IMR-90 (cell line): ENCODE results near the gene CDC42EP1. TPM values are rescaled to one million over a fixed set of nuclear protein-coding genes. Genes with fewer than 3 reads are reported as not detected.
A peak's percentile ranks its signal among the peaks of the same experiment; 100 is the strongest.

Experiments used
- ATAC-seq: fragments of 200-7000 bp; cut with Tn5 transposase; 2 replicates; pipeline ENCODE4 v1.9.1; 2020; ENCODE audit warnings: low read depth, mild to moderate bottlenecking, moderate library complexity
- BruUV-seq: library from RNA; stranded (reverse); fragments of 400-500 nt; replicated peaks from 2 replicates; lab custom pipeline; 2021; lab: Mats Ljungman, UMichigan
- CTCF ChIA-PET: fragments of 300-600 bp; formaldehyde crosslinking; extraction: SDS; loops from one replicate; lab custom pipeline; 2021; ENCODE audit warnings: antibody characterized with exemption; lab: Yijun Ruan, JAX
- POLR2A ChIA-PET: fragments of 300-600 bp; sonication (Branson Sonifier 250); formaldehyde crosslinking; loops from one replicate; lab custom pipeline; 2022; ENCODE audit warnings: antibody characterized with exemption; ENCODE audit not compliant: unreplicated experiment; lab: Charles Lee
- DNase-seq: peaks from one replicate; pipeline ENCODE4 v3.0.0; 2013
- H2AFZ ChIP-seq: replicated peaks from 2 replicates; pipeline ENCODE3; 2013; ENCODE audit warnings: low read length, mild to moderate bottlenecking; ENCODE audit not compliant: poor library complexity
- H2AK5ac ChIP-seq: 2 replicates; pipeline ENCODE4 v1.6.1; 2013; ENCODE audit warnings: low read depth, low read length, inconsistent platforms
- H2AK9ac ChIP-seq: replicated peaks from 2 replicates; pipeline ENCODE3; 2013; ENCODE audit warnings: mild to moderate bottlenecking, low read depth, low read length, moderate library complexity; ENCODE audit not compliant: poor library complexity
- H2BK120ac ChIP-seq: 2 replicates; pipeline ENCODE4 v1.6.1; 2013; ENCODE audit warnings: low read depth, low read length, inconsistent platforms
- H2BK15ac ChIP-seq: 3 replicates; pipeline ENCODE4 v1.6.1; 2013; ENCODE audit warnings: low read depth, low read length, inconsistent platforms
- H2BK20ac ChIP-seq: 2 replicates; pipeline ENCODE4 v1.6.1; 2013; ENCODE audit warnings: low read depth, mild to moderate bottlenecking, inconsistent platforms, low read length, moderate library complexity
- H2BK5ac ChIP-seq: 2 replicates; pipeline ENCODE4 v1.6.1; 2013; ENCODE audit warnings: mild to moderate bottlenecking, low read depth, low read length, inconsistent platforms; ENCODE audit not compliant: poor library complexity, severe bottlenecking
- H3K14ac ChIP-seq: replicated peaks from 2 replicates; pipeline ENCODE4 v1.6.1; 2013; ENCODE audit warnings: low read depth, low read length, inconsistent platforms
- H3K18ac ChIP-seq: 2 replicates; pipeline ENCODE4 v1.6.1; 2013; ENCODE audit warnings: low read depth, low read length, control low read depth
- H3K23ac ChIP-seq: 2 replicates; pipeline ENCODE4 v1.6.1; 2013; ENCODE audit warnings: low read depth, low read length, inconsistent platforms
- H3K27ac ChIP-seq: 2 replicates; pipeline ENCODE4 v1.5.1; 2013; ENCODE audit warnings: mild to moderate bottlenecking, control low read depth, low read length; ENCODE audit not compliant: insufficient read depth
- H3K27me3 ChIP-seq: 2 replicates; pipeline ENCODE4 v1.6.1; 2013; ENCODE audit warnings: low read length; ENCODE audit not compliant: control insufficient read depth, insufficient read depth
- H3K36me3 ChIP-seq: 2 replicates; pipeline ENCODE4 v1.6.1; 2013; ENCODE audit warnings: low read length, mixed read lengths; ENCODE audit not compliant: control insufficient read depth, insufficient read depth
- H3K4ac ChIP-seq: 2 replicates; pipeline ENCODE4 v1.6.1; 2013; ENCODE audit warnings: low read depth, low read length, inconsistent platforms
- H3K4me1 ChIP-seq: 2 replicates; pipeline ENCODE4 v1.6.1; 2013; ENCODE audit warnings: low read length, mixed read lengths; ENCODE audit not compliant: control insufficient read depth, insufficient read depth
- H3K4me2 ChIP-seq: 2 replicates; pipeline ENCODE4 v1.6.1; 2013; ENCODE audit warnings: low read depth, mild to moderate bottlenecking, control low read depth, low read length, moderate library complexity
- H3K4me3 ChIP-seq: 2 replicates; pipeline ENCODE4 v1.5.1; 2013; ENCODE audit warnings: low read depth, mild to moderate bottlenecking, control low read depth, low read length, moderate library complexity; ENCODE audit not compliant: insufficient read depth
- H3K56ac ChIP-seq: 2 replicates; pipeline ENCODE4 v1.6.1; 2013; ENCODE audit warnings: low read length, inconsistent platforms; ENCODE audit not compliant: insufficient read depth; ENCODE audit errors: extremely low read depth
- H3K79me1 ChIP-seq, 2 experiments: 2 replicates each; pipeline ENCODE4 v1.6.1; 2013; ENCODE audit warnings: low read length in 2 of 2, inconsistent platforms in 1 of 2, low read depth in 1 of 2
- H3K9ac ChIP-seq: 2 replicates; pipeline ENCODE4 v1.6.1; 2013; ENCODE audit warnings: low read depth, low read length, control low read depth
- H3K9me1 ChIP-seq: 2 replicates; pipeline ENCODE4 v1.6.1; 2013; ENCODE audit warnings: low read length, inconsistent platforms; ENCODE audit not compliant: insufficient read depth
- H3K9me3 ChIP-seq: 2 replicates; pipeline ENCODE4 v1.6.1; 2013; ENCODE audit warnings: low read length; ENCODE audit not compliant: control insufficient read depth, insufficient read depth
- H4K20me1 ChIP-seq: 2 replicates; pipeline ENCODE4 v1.6.1; 2013; ENCODE audit warnings: low read length, inconsistent platforms; ENCODE audit not compliant: insufficient read depth
- H4K5ac ChIP-seq: 2 replicates; pipeline ENCODE4 v1.6.1; 2013; ENCODE audit warnings: mild to moderate bottlenecking, low read depth, low read length, control low read depth
- H4K8ac ChIP-seq, 2 experiments: 2 replicates each; pipeline ENCODE4 v1.6.1; 2013; ENCODE audit warnings: low read depth in 2 of 2, low read length in 2 of 2, control low read depth in 1 of 2, inconsistent platforms in 1 of 2
- H4K91ac ChIP-seq: 2 replicates; pipeline ENCODE4 v1.6.1; 2013; ENCODE audit warnings: low read depth, low read length, inconsistent platforms; ENCODE audit not compliant: insufficient read depth
- BHLHE40 ChIP-seq: fragments of 150-350 bp; IDR thresholded peaks from 2 replicates; pipeline ENCODE4 v1.6.1; 2016; ENCODE audit warnings: mild to moderate bottlenecking, low read depth, low read length
- CEBPB ChIP-seq: IDR thresholded peaks from 2 replicates; pipeline ENCODE4 v1.6.1; 2012; ENCODE audit warnings: low read depth, low read length, improper control_type of control experiment
- CHD1 ChIP-seq: IDR thresholded peaks from 2 replicates; pipeline ENCODE4 v1.6.1; 2012; ENCODE audit warnings: low read depth, low read length, improper control_type of control experiment
- CTCF ChIP-seq: conservative IDR thresholded peaks from 2 replicates; pipeline ENCODE4 v1.5.1; 2012; ENCODE audit warnings: mild to moderate bottlenecking, low read depth, low read length, improper control_type of control experiment
- FOS ChIP-seq: fragments of 150-350 bp; IDR thresholded peaks from 2 replicates; pipeline ENCODE4 v1.6.1; 2016; ENCODE audit warnings: low read depth, low read length
- MAFK ChIP-seq: IDR thresholded peaks from 2 replicates; pipeline ENCODE4 v1.6.1; 2012; ENCODE audit warnings: low read depth, low read length, improper control_type of control experiment
- MAZ ChIP-seq: IDR thresholded peaks from 2 replicates; pipeline ENCODE4 v1.6.1; 2012; ENCODE audit warnings: low read depth, mild to moderate bottlenecking, low read length, improper control_type of control experiment, moderate library complexity, borderline replicate concordance
- MXI1 ChIP-seq: IDR thresholded peaks from 2 replicates; pipeline ENCODE4 v1.6.1; 2012; ENCODE audit warnings: low read depth, mild to moderate bottlenecking, low read length, moderate library complexity, borderline replicate concordance
- NFE2L2 ChIP-seq: fragments of 150-350 bp; IDR thresholded peaks from 2 replicates; pipeline ENCODE4 v1.6.1; 2016; ENCODE audit warnings: low read depth, mild to moderate bottlenecking, low read length
- POLR2A ChIP-seq: IDR thresholded peaks from 2 replicates; pipeline ENCODE4 v1.6.1; 2012; ENCODE audit warnings: mild to moderate bottlenecking, low read depth, low read length
- RAD21 ChIP-seq: IDR thresholded peaks from 2 replicates; pipeline ENCODE4 v1.6.1; 2012; ENCODE audit warnings: low read length, improper control_type of control experiment
- RCOR1 ChIP-seq: IDR thresholded peaks from 2 replicates; pipeline ENCODE4 v1.6.1; 2012; ENCODE audit warnings: mild to moderate bottlenecking, low read length, improper control_type of control experiment; ENCODE audit not compliant: insufficient replicate concordance
- RFX5 ChIP-seq: IDR thresholded peaks from 2 replicates; pipeline ENCODE4 v1.8.0; 2012; ENCODE audit warnings: low read depth, mild to moderate bottlenecking, low read length, moderate library complexity
- SMC3 ChIP-seq: fragments of 150-350 bp; IDR thresholded peaks from 2 replicates; pipeline ENCODE4 v1.6.1; 2016; ENCODE audit warnings: low read depth, mild to moderate bottlenecking, antibody characterized with exemption, low read length, moderate library complexity
- WGBS, 2 experiments: methylation state at CpG; one replicate each; pipeline versions ENCODE4 v1.1.5 to v1.1.7; 2013; ENCODE audit warnings: missing lambda C conversion rate in 2 of 2; ENCODE audit not compliant: insufficient read length in 1 of 2; ENCODE audit errors: extremely low coverage in 2 of 2; 5-methylcytosine and 5-hydroxymethylcytosine counted together
- dilution Hi-C: fragments of 300-500 bp; cut with HindIII; formaldehyde crosslinking; loops from one replicate; pipeline ENCODE4 v1.14.3; 2018; ENCODE audit warnings: low sequenced_read_pairs; ENCODE audit not compliant: unreplicated experiment
- in situ Hi-C: fragments of 300-500 bp; cut with MboI; formaldehyde crosslinking; loops from 3 replicates; pipeline ENCODE4 v1.14.3; 2019; ENCODE audit warnings: low sequenced_read_pairs, inconsistent platforms, mixed read lengths
- intact Hi-C: fragments of 100-400 bp; cut with micrococcal nuclease; formaldehyde crosslinking; loops from 2 replicates; pipeline ENCODE4 v1.10.0; 2022
- polyA plus RNA-seq, 3 experiments: library from polyadenylated mRNA; depleted of rRNA; stranded (reverse); fragments of >200 nt; gene quantifications; 2 replicates each; pipeline ENCODE4 v1.2.3, GENCODE V29; 2012; ENCODE audit warnings: low replicate concordance in 1 of 3
- total RNA-seq: library from RNA; depleted of rRNA; stranded (reverse); fragments of >200 nt; gene quantifications from 2 replicates; pipeline ENCODE4 v1.2.3, GENCODE V29; 2012
- TF ChIP-seq, protein P1 (sequence below): fragments of 150-350 bp; IDR thresholded peaks from 2 replicates; pipeline ENCODE4 v1.6.1; 2017; ENCODE audit warnings: mild to moderate bottlenecking, antibody characterized with exemption, low read length, low read depth

Gene CDC42EP1
- total and polyA plus RNA-seq, 2 of the 4 experiments (the other 2 are of a cell fraction) = 4.7 to 47.3 TPM

GRCh38 chr22:37568448-37569008 lies 8.2 kb downstream of the CDC42EP1 start:
- Histone ChIP-seq H4K5ac (no peak overlapping the region), H3K4me2 (no peak overlapping the region), H3K9me3 (no peaks in the 10 kb centered on the region), H2BK15ac (no peak overlapping the region), H3K9ac (no peak overlapping the region), H3K27me3 (no peaks in the 10 kb centered on the region), H3K18ac (no peak overlapping the region), H3K27ac (no peak overlapping the region), H4K20me1 (peaks cover 86% of the 10 kb centered on the region), H3K36me3 (peaks cover 46% of the 10 kb centered on the region), H3K9me1 (peaks cover 17% of the 10 kb centered on the region), H2AK5ac (no peak overlapping the region), H3K56ac (no peak overlapping the region), H4K91ac (no peak overlapping the region), H3K23ac (no peak overlapping the region), H3K4me3 (no peak overlapping the region), H3K79me1 (peaks cover 28 to 80% of the 10 kb centered on the region in 2 experiments; a peak in 3 of 4 replicates), H2BK20ac (no peak overlapping the region), H2AK9ac (peak overlapping the region; percentile 55), H2BK5ac (no peak overlapping the region), H3K4ac (no peak overlapping the region), H2BK120ac (no peak overlapping the region), H3K4me1 (peaks cover 16% of the 10 kb centered on the region), H3K14ac (no peak overlapping the region), H2AFZ (peak overlapping the region; percentile 51), H4K8ac (no peak overlapping the region)
- POLR2A ChIA-PET = no interaction called here
- no peak for ATAC-seq
- WGBS, 2 experiments = 97% methylated on average over 6 of the region's 14 CpGs; no CpG with 5 or more reads in 1 of the 2 experiments
- TF ChIP-seq CHD1 (no peak), CTCF (no peak), SMC3 (no peak), MXI1 (no peak), NFE2L2 (no peak), RAD21 (no peak), FOS (no peak), POLR2A (no peak), RCOR1 (no peak), CEBPB (no peak), RFX5 (no peak), BHLHE40 (no peak), MAZ (no peak), MAFK (no peak)
- TF ChIP-seq, protein P1, sequence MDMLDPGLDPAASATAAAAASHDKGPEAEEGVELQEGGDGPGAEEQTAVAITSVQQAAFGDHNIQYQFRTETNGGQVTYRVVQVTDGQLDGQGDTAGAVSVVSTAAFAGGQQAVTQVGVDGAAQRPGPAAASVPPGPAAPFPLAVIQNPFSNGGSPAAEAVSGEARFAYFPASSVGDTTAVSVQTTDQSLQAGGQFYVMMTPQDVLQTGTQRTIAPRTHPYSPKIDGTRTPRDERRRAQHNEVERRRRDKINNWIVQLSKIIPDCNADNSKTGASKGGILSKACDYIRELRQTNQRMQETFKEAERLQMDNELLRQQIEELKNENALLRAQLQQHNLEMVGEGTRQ = no peak
- no peak for DNase-seq
- intact Hi-C loops = no loop called here
- BruUV-seq = no TSS peak
- CTCF ChIA-PET = interaction anchor here (1.6 kb wide), 1 partner anchor 19 kb away, joined by 11 read pairs; no protein-coding TSS in a partner anchor
- in situ Hi-C loops = no loop called here
- dilution Hi-C loops = no loop called here
